Effector memory CD4-positive, alpha-beta T cell (primary cell): Measurements from ENCODE around the gene HCRTR2.
"Not testable (repeated sequence)": the region's sequence is repeated elsewhere in the genome, so short reads cannot be mapped to it uniquely, and the experiment has no call there.

ENCODE experiments used
- DNase-seq, 3 donors: peaks; one replicate each; pipeline ENCODE4 v3.0.0-alpha.2; 2020
- H3K27ac ChIP-seq: 2 replicates; pipeline ENCODE4 v1.7.0; 2013; ENCODE audit warnings: mild to moderate bottlenecking, low read length, moderate library complexity; ENCODE audit not compliant: insufficient read depth, poor library complexity, severe bottlenecking
- H3K27me3 ChIP-seq: replicated peaks from 2 replicates; pipeline ENCODE4 v1.7.0; 2013; ENCODE audit warnings: mild to moderate bottlenecking, low read length; ENCODE audit not compliant: insufficient read depth, control insufficient read depth, poor library complexity, severe bottlenecking
- H3K36me3 ChIP-seq: 2 replicates; pipeline ENCODE4 v1.7.0; 2013; ENCODE audit warnings: mild to moderate bottlenecking, low read length, moderate library complexity; ENCODE audit not compliant: control insufficient read depth, insufficient read depth
- H3K4me1 ChIP-seq: 2 replicates; pipeline ENCODE4 v1.7.0; 2013; ENCODE audit warnings: low read length, mild to moderate bottlenecking; ENCODE audit not compliant: control insufficient read depth, insufficient read depth, poor library complexity, severe bottlenecking
- H3K4me3 ChIP-seq: 2 replicates; pipeline ENCODE4 v1.7.0; 2013; ENCODE audit warnings: low read length, low read depth, mild to moderate bottlenecking; ENCODE audit not compliant: insufficient read depth, poor library complexity, severe bottlenecking
- H3K9me3 ChIP-seq: 2 replicates; pipeline ENCODE4 v1.7.0; 2013; ENCODE audit warnings: mild to moderate bottlenecking, low read length, moderate library complexity; ENCODE audit not compliant: control insufficient read depth
- total RNA-seq, 3 donors: gene quantifications; one replicate each; lab custom pipeline; 2026; lab: John Stamatoyannopoulos, UW

Gene HCRTR2
- 0 reads per million in 3 donors for total RNA-seq

- Histone ChIP-seq H3K4me1 (no peaks in the 10 kb centered on the region), H3K27ac (no peak within 1 kb of the TSS), H3K9me3 (no peaks in the 10 kb centered on the region), H3K36me3 (no peaks in the 10 kb centered on the region), H3K27me3 (no peaks in the 10 kb centered on the region), H3K4me3 (no peak within 1 kb of the TSS)
- no peak for DNase-seq
Measured at GRCh38 chr6:55174211-55175026, at the start of gene HCRTR2. Gene HCRTR2 (plus strand): TSS chr6:55174515. CDS start chr6:55174588, 73 bp downstream.

- Histone ChIP-seq H3K4me1 (no peaks in the 10 kb centered on the region), H3K27ac (no peak overlapping the region), H3K9me3 (no peaks in the 10 kb centered on the region), H3K4me3 (no peak overlapping the region), H3K36me3 (no peaks in the 10 kb centered on the region), H3K27me3 (no peaks in the 10 kb centered on the region)
- DNase-seq, result no peak
Measured at GRCh38 chr6:55130806-55131324, 43.5 kb upstream of the HCRTR2 start.

GRCh38 chr6:55131616-55132015 is 42.7 kb upstream of the HCRTR2 start:
- H3K4me1 ChIP-seq, result no peaks in the 10 kb centered on the region
- no peak overlapping the region for H3K27ac ChIP-seq
- H3K36me3 ChIP-seq, result no peaks in the 10 kb centered on the region
- H3K9me3 ChIP-seq, result no peaks in the 10 kb centered on the region
- H3K27me3 ChIP-seq, result no peaks in the 10 kb centered on the region
- H3K4me3 ChIP-seq, result no peak overlapping the region
- no peak for DNase-seq

GRCh38 chr6:55136916-55137315 is 37.4 kb upstream of the HCRTR2 start:
- Histone ChIP-seq H3K9me3 (no peaks in the 10 kb centered on the region), H3K4me3 (no peak overlapping the region), H3K4me1 (no peaks in the 10 kb centered on the region), H3K27me3 (no peaks in the 10 kb centered on the region), H3K36me3 (no peaks in the 10 kb centered on the region), H3K27ac (no peak overlapping the region)
- no peak for DNase-seq

DNA sequence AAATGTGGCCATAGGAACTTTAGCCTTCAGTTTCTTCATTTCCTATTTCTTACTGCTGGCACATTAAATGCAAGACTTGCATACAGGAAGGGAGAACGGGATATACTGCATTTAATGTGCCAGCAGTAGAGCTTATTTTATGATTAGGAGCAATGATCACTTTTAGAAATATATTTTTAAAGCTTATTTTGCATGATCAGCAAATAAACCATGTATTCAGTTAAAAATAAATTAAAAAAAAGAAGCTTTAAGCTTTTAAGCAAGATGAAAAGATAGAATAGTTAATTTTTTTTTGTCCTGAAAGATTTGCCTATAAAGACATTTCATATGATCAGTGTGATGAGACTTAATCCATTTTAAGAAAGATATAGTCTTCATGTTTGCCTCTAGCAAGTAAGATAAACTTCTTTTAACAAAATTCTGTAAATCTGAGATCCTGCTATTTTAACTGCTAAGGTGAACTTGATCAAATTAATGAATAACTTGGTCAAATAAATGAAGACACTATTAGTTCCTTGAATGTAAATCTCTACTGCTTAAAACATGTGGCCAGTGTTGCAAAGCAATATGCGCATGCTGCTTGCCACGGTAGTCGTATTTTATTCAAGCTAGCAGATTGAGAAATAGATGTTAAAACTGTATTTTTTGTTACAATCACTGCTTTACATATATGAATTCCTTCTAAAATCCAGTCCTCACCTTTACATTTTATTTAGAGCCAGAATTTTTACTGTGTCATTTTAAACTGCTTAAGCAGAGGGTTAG is 36.2 kb upstream of the HCRTR2 start:
- Histone ChIP-seq H3K4me1 (no peaks in the 10 kb centered on the region), H3K4me3 (no peak overlapping the region), H3K9me3 (no peaks in the 10 kb centered on the region), H3K27me3 (no peaks in the 10 kb centered on the region), H3K36me3 (no peaks in the 10 kb centered on the region), H3K27ac (no peak overlapping the region)
- DNase-seq, result no peak

DNA sequence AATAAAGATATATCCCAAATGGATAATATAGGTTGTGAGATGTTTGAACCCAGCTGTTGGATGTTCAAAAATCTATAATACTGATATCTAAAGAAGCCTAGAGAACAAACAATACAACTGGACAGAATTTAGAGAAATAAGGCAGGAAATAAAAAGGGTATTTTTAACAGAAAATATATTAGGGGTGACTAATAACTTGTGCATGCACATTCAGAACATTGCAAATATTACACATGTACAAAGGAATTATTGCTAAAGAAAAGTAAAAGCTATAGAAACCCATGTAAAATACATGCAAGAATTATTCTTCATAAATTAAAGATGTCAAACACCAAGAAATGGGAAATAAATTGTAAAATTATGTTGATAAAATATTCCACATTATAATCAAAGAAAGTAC is 32.7 kb upstream of the HCRTR2 start:
- DNase-seq, result no peak
- Histone ChIP-seq H3K9me3 (no peaks in the 10 kb centered on the region), H3K4me3 (no peak overlapping the region), H3K27ac (no peak overlapping the region), H3K36me3 (no peaks in the 10 kb centered on the region), H3K27me3 (no peaks in the 10 kb centered on the region), H3K4me1 (no peaks in the 10 kb centered on the region)

- Histone ChIP-seq H3K27ac (no peak overlapping the region), H3K4me1 (no peaks in the 10 kb centered on the region), H3K27me3 (no peaks in the 10 kb centered on the region), H3K36me3 (no peaks in the 10 kb centered on the region), H3K4me3 (no peak overlapping the region), H3K9me3 (no peaks in the 10 kb centered on the region)
- DNase-seq, result no peak
Measured at GRCh38 chr6:55142610-55143009, 31.7 kb upstream of the HCRTR2 start.

- DNase-seq, result no peak
- Histone ChIP-seq H3K36me3 (no peaks in the 10 kb centered on the region), H3K9me3 (no peaks in the 10 kb centered on the region), H3K27ac (no peak overlapping the region), H3K4me1 (no peaks in the 10 kb centered on the region), H3K27me3 (no peaks in the 10 kb centered on the region), H3K4me3 (no peak overlapping the region)
Measured at GRCh38 chr6:55153284-55153683, 21.0 kb upstream of the HCRTR2 start.

DNA sequence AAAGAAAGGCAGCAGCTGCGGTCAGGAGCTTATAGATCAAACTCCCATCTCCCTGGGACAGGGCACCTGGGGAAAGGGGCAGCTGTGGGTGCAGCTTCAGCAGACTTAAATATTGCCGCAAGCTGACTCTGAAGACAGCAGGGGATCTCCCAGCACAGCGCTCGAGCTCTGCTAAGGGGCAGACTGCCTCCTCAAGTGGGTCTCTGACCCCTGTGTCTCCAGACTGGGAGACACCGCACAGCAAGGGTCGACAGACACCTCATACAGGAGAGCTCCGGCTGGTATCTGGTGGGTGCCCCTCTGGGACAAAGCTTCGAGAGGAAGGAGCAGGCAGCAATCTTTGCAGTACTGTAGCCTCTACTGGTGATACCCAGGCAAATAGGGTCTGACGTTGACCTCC is 15.5 kb upstream of the HCRTR2 start:
- not testable (repeated sequence) for H3K4me1 ChIP-seq, DNase-seq, H3K27ac ChIP-seq, H3K9me3 ChIP-seq, H3K27me3 ChIP-seq, H3K4me3 ChIP-seq, H3K36me3 ChIP-seq

GRCh38 chr6:55167860-55168259 is 6.5 kb upstream of the HCRTR2 start:
- Histone ChIP-seq H3K4me3 (no peak overlapping the region), H3K27me3 (no peaks in the 10 kb centered on the region), H3K27ac (no peak overlapping the region), H3K4me1 (no peaks in the 10 kb centered on the region), H3K36me3 (no peaks in the 10 kb centered on the region), H3K9me3 (no peaks in the 10 kb centered on the region)
- no peak for DNase-seq
